PFSK-1 (cell line): ENCODE results near the gene FXYD4.

Experiments
- FOXP2 ChIP-seq: optimal IDR thresholded peaks from 2 replicates; pipeline ENCODE3; 2011; ENCODE audit warnings: borderline replicate concordance, control low read depth, inconsistent platforms; ENCODE audit not compliant: insufficient read depth; ENCODE audit errors: extremely low read length, extremely low read depth
- POLR2AphosphoS5 ChIP-seq: IDR thresholded peaks from 2 replicates; pipeline ENCODE4 v1.6.1; 2012; ENCODE audit warnings: low read depth, mild to moderate bottlenecking, control low read depth, low read length, moderate library complexity
- SIN3A ChIP-seq: IDR thresholded peaks from 2 replicates; pipeline ENCODE4 v1.6.1; 2012; ENCODE audit warnings: mild to moderate bottlenecking, low read length, moderate library complexity, borderline replicate concordance; ENCODE audit not compliant: insufficient read depth
- TF ChIP-seq, protein P1 (sequence below), 2 experiments: IDR thresholded peaks; 2 replicates each; pipeline versions ENCODE4 v1.6.1 to v1.8.0; 2011 to 2012; ENCODE audit warnings: low read depth in 2 of 2, low read length in 2 of 2, control low read depth in 1 of 2, inconsistent platforms in 1 of 2, mild to moderate bottlenecking in 1 of 2, moderate library complexity in 1 of 2; ENCODE audit not compliant: insufficient read depth in 1 of 2

DNA sequence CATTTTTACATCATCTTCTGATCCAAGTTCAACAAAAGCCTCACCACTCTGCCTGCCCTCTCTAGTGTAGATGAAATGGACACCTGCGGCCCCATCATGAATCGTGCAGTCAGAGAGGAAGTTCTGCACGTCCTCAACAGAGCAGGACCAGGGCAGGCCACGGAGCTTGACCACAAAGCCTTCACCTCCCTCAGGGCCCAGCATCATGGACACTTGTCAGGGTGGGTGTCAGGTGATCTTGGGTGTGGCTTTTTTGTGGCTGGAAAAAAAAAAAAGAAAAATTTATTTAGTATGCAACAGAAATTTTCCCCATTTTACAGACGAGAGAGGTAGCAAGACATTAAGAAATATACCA lies 16.2 kb downstream of the FXYD4 start:
- TF ChIP-seq POLR2AphosphoS5 (no peak), FOXP2 (no peak), SIN3A (no peak)
- TF ChIP-seq, protein P1, sequence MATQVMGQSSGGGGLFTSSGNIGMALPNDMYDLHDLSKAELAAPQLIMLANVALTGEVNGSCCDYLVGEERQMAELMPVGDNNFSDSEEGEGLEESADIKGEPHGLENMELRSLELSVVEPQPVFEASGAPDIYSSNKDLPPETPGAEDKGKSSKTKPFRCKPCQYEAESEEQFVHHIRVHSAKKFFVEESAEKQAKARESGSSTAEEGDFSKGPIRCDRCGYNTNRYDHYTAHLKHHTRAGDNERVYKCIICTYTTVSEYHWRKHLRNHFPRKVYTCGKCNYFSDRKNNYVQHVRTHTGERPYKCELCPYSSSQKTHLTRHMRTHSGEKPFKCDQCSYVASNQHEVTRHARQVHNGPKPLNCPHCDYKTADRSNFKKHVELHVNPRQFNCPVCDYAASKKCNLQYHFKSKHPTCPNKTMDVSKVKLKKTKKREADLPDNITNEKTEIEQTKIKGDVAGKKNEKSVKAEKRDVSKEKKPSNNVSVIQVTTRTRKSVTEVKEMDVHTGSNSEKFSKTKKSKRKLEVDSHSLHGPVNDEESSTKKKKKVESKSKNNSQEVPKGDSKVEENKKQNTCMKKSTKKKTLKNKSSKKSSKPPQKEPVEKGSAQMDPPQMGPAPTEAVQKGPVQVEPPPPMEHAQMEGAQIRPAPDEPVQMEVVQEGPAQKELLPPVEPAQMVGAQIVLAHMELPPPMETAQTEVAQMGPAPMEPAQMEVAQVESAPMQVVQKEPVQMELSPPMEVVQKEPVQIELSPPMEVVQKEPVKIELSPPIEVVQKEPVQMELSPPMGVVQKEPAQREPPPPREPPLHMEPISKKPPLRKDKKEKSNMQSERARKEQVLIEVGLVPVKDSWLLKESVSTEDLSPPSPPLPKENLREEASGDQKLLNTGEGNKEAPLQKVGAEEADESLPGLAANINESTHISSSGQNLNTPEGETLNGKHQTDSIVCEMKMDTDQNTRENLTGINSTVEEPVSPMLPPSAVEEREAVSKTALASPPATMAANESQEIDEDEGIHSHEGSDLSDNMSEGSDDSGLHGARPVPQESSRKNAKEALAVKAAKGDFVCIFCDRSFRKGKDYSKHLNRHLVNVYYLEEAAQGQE (IDR thresholded peaks at IDR 0.05; ENCODE audit: insufficient read depth in 1 of 2, low read depth in 2 of 2, low read length in 2 of 2), result no peak
